ENCODE data around the gene GJA4. TPM values are rescaled to one million over a fixed set of nuclear protein-coding genes. Genes with fewer than 3 reads are reported as not detected.

The GJA4 gene
- total RNA-seq = 1 to 10 TPM in 3 of 5 donors, not detected in 2; 1.7 to 4.8 (median 2.3) TPM
- 1 to 10 TPM; 2.2 to 2.9 (median 2.6) TPM for polyA plus RNA-seq
- long read RNA-seq, donor 1, partial matches to known transcripts = 0 of 1 reads
- long read RNA-seq, donor 1, other reads (novel, unspliced or antisense) = 0 of 1 reads
- long read RNA-seq, donor 2, partial matches to known transcripts = 5 of 5 reads
- long read RNA-seq, donor 2, other reads (novel, unspliced or antisense) = 0 of 5 reads
- long read RNA-seq, donor 3, partial matches to known transcripts = 0 of 1 reads
- long read RNA-seq, donor 3, other reads (novel, unspliced or antisense) = 0 of 1 reads
- long read RNA-seq, donor 4 = 0 reads
- long read RNA-seq, donor 5, partial matches to known transcripts = 0 of 4 reads
- long read RNA-seq, donor 5, other reads (novel, unspliced or antisense) = 0 of 4 reads
- long read RNA-seq, donor 6 = 0 reads
- long read RNA-seq, donor 7, transcript GJA4-201 (2 exons, 1,622 nt) = major isoform, 9 of 10 reads
- long read RNA-seq, donor 7, partial matches to known transcripts = 0 of 10 reads
- long read RNA-seq, donor 7, other reads (novel, unspliced or antisense) = 0 of 10 reads
- long read RNA-seq, donor 8, partial matches to known transcripts = 0 of 1 reads
- long read RNA-seq, donor 8, other reads (novel, unspliced or antisense) = 0 of 1 reads
- long read RNA-seq, donor 9, partial matches to known transcripts = 0 of 2 reads
- long read RNA-seq, donor 9, other reads (novel, unspliced or antisense) = 0 of 2 reads
- long read RNA-seq, donor 10 = 0 reads

DNA sequence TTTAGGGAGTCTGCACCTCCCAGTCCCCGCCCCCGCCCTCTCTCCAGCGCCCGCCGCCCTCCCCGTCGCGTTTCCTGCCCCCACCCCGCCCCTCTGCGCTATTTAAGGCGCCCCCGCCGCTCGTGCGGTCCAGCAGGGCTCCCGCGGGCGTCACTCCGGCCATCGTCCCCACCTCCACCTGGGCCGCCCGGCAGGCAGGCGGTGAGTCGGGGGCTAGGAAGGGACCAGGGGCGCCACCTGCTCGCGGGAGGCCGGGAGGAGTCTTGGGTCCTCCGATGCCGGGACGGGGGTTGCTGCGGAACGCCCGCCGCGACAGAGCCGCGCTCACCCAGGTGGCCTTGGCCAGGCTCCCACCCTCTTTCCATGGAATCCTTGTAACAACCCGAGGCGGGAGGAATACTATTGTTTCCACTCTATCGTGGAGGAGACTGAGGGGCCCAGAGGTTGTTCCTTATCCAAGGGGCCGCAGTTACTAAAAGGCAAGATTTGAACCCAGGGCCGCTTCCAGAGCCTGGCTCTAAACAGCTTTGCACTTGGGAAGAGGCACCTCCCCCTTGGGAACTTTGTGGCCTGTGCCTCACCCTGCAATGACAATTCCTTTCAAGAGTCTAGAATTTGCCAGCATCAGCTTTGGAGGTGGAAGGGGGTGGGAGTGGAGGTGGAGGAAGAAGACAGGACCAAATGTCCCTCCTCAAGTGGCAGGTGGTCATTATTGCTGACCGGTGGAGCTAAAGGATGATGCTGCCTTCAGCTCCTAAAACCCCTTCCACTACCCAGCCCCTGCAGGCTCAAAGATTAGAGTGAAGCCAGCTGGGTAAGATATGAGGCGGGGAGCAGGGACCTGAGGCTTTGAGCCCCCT, at the start of gene GJA4:
GJA4 (plus strand) TSS at position 132 of the 860 bp plus-strand sequence. CDS start 1,215 bp downstream, outside the sequence.
- H3K27me3 ChIP-seq = peaks cover 6 to 47% (median 14%) of the 10 kb centered on the region in 3 donors
- DNase-seq = peak in 1 of 2 donors; percentile 49
- H3K9me3 ChIP-seq = no peaks in the 10 kb centered on the region
- peaks cover 0 to 28% (median 5%) of the 10 kb centered on the region in 4 donors for H3K36me3 ChIP-seq
- peak within 1 kb of the TSS; percentile 14 to 48 (median 36) for H3K4me3 ChIP-seq
- intact Hi-C loops (cut with DNase I; ENCODE audit: low total_unique reads) = loop anchor here (5.0 kb wide), 1 partner anchor 54 kb away; no protein-coding TSS in a partner anchor
- WGBS, 5 donors = 6 to 15% (median 9%) methylated on average over 27 to 45 of the region's 45 CpGs
- peak within 1 kb of the TSS; percentile 0 to 59 (median 52) for H3K27ac ChIP-seq
- H3K4me1 ChIP-seq = peaks cover 9 to 19% (median 10%) of the 10 kb centered on the region in 4 donors
- TF ChIP-seq EP300 (IDR thresholded peaks at IDR 0.05) = no peak
- TF ChIP-seq POLR2AphosphoS5 (IDR thresholded peaks at IDR 0.05) = peak in 2 of 3 donors; percentile 29 to 34
- no peak for TF ChIP-seq POLR2A (IDR thresholded peaks at IDR 0.05)
- no peak for TF ChIP-seq CTCF (IDR thresholded peaks at IDR 0.05)

DNA sequence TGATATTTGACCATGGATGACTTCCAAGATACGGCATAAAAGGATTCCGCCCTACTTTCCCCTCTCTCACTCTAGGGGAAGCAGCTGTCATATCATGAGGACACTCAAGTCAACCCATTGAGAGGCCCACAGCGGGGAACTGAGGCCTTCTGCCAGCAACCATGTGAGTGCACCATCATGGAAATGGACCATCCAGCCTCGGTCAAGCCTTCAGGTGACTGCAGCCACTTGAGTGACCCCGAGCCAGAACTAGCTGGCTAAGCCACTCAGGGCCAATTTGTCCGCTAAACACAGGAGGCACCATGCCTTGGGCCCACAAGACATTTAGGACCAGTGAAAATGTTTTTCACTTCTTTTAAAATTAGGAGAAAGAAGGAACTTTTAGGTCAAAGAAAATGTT, 49.0 kb upstream of the GJA4 start:
- Histone ChIP-seq H3K4me1 (peaks cover 4 to 10% (median 6%) of the 10 kb centered on the region in 4 donors), H3K36me3 (no peaks in the 10 kb centered on the region), H3K4me3 (no peak overlapping the region), H3K9me3 (no peaks in the 10 kb centered on the region), H3K27ac (no peak overlapping the region), H3K27me3 (peaks cover 0 to 64% (median 9%) of the 10 kb centered on the region in 3 donors)
- intact Hi-C loops (cut with DNase I; ENCODE audit: low total_unique reads) = loop anchor here (5.0 kb wide), 1 partner anchor 1111 kb away; no protein-coding TSS in a partner anchor
- TF ChIP-seq POLR2A (IDR thresholded peaks at IDR 0.05) = no peak
- no peak for TF ChIP-seq CTCF (IDR thresholded peaks at IDR 0.05)
- no peak for TF ChIP-seq EP300 (IDR thresholded peaks at IDR 0.05)
- TF ChIP-seq POLR2AphosphoS5 (IDR thresholded peaks at IDR 0.05) = no peak
- 77 to 88% (median 81%) methylated on average over 6 of the region's 6 CpGs for WGBS, 5 donors
- no peak for DNase-seq

DNA sequence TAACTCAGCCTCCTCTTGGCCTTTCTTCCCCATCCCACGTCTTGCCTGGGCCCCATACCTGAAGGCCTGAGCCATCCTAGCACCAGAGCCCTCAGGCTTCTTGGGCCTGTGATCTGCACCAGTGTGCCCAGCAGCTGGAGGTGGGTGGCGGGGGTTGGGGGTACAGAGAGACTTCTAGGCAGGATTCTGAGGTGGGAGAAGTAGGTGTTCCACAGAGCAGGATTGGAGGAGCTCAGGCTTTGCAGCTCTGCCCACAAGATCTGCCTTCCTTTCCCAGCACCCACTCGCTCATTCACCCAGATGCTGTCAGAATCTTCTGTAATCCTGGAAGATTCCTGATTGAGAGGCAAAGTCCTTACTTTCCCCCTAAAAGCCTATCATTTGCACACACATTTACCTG, 47.9 kb upstream of the GJA4 start:
- no peak overlapping the region for H3K27ac ChIP-seq
- no peaks in the 10 kb centered on the region for H3K9me3 ChIP-seq
- no peaks in the 10 kb centered on the region for H3K36me3 ChIP-seq
- DNase-seq = no peak
- TF ChIP-seq EP300 (IDR thresholded peaks at IDR 0.05) (no peak), POLR2AphosphoS5 (IDR thresholded peaks at IDR 0.05) (no peak), CTCF (IDR thresholded peaks at IDR 0.05) (no peak), POLR2A (IDR thresholded peaks at IDR 0.05) (no peak)
- H3K4me3 ChIP-seq = no peak overlapping the region
- peaks cover 4 to 10% (median 6%) of the 10 kb centered on the region in 4 donors for H3K4me1 ChIP-seq
- 77 to 83% (median 80%) methylated on average over 2 to 3 of the region's 3 CpGs for WGBS, 5 donors
- intact Hi-C loops (cut with DNase I; ENCODE audit: low total_unique reads) = loop anchor here (5.0 kb wide), 1 partner anchor 1113 kb away; no protein-coding TSS in a partner anchor
- H3K27me3 ChIP-seq = peaks cover 0 to 65% (median 13%) of the 10 kb centered on the region in 3 donors
